Liver (tissue), 9 donors: ENCODE results near the gene ITPKB. TPM values are rescaled to one million over a fixed set of nuclear protein-coding genes. Genes with fewer than 3 reads are reported as not detected.

Experiments used
- DNase-seq: peaks from one replicate; pipeline ENCODE4 v3.0.0-alpha.2; 2017; ENCODE audit warnings: low spot score
- H3K27ac ChIP-seq, 2 donors: one replicate each; pipeline ENCODE4 v1.7.0; 2013; ENCODE audit warnings: inconsistent platforms in 2 of 2, low read length in 2 of 2, control low read depth in 1 of 2, low read depth in 1 of 2, mild to moderate bottlenecking in 1 of 2
- H3K27me3 ChIP-seq, 4 donors: one replicate each; pipeline versions ENCODE4 v1.6.1 to v1.7.0; 2013; ENCODE audit warnings: low read length in 3 of 4, inconsistent platforms in 1 of 4, mild to moderate bottlenecking in 1 of 4, moderate library complexity in 1 of 4; ENCODE audit not compliant: control insufficient read depth in 4 of 4, insufficient read depth in 4 of 4
- H3K36me3 ChIP-seq, 4 donors: one replicate each; pipeline versions ENCODE4 v1.6.1 to v1.7.0; 2013; ENCODE audit warnings: low read length in 3 of 4, mild to moderate bottlenecking in 3 of 4, low read depth in 1 of 4, moderate library complexity in 1 of 4; ENCODE audit not compliant: control insufficient read depth in 4 of 4, insufficient read depth in 3 of 4
- H3K4me1 ChIP-seq, 4 donors: one replicate each; pipeline versions ENCODE4 v1.6.1 to v1.7.0; 2013; ENCODE audit warnings: low read length in 3 of 4, mild to moderate bottlenecking in 3 of 4, moderate library complexity in 1 of 4; ENCODE audit not compliant: control insufficient read depth in 4 of 4, insufficient read depth in 4 of 4
- H3K4me3 ChIP-seq, 3 donors: one replicate each; pipeline versions ENCODE4 v1.6.1 to v1.7.0; 2013; ENCODE audit warnings: low read length in 3 of 3, control low read depth in 1 of 3, low read depth in 1 of 3, mild to moderate bottlenecking in 1 of 3
- H3K9ac ChIP-seq, 2 donors: one replicate each; pipeline ENCODE4 v1.7.0; 2013; ENCODE audit warnings: low read length in 2 of 2, mild to moderate bottlenecking in 2 of 2, moderate library complexity in 2 of 2, control low read depth in 1 of 2, low read depth in 1 of 2
- H3K9me3 ChIP-seq, 4 donors: one replicate each; pipeline versions ENCODE4 v1.6.1 to v1.7.0; 2013; ENCODE audit warnings: low read length in 3 of 4; ENCODE audit not compliant: control insufficient read depth in 4 of 4
- EGR1 ChIP-seq, 2 donors: IDR thresholded peaks; 2 replicates each; pipeline ENCODE4 v1.6.1; 2016 to 2018; ENCODE audit warnings: antibody characterized with exemption in 2 of 2, low read depth in 2 of 2
- GABPA ChIP-seq, 2 donors: IDR thresholded peaks in 1 of 2; conservative IDR thresholded peaks in 1 of 2; 2 replicates each; pipeline ENCODE4 v1.6.1; 2016; ENCODE audit warnings: antibody characterized with exemption in 2 of 2, mild to moderate bottlenecking in 1 of 2, moderate library complexity in 1 of 2
- HNF4G ChIP-seq: IDR thresholded peaks from 2 replicates; pipeline ENCODE4 v1.6.1; 2016; ENCODE audit warnings: antibody characterized with exemption
- JUND ChIP-seq, 2 donors: IDR thresholded peaks; 2 replicates each; pipeline ENCODE4 v1.6.1; 2016; ENCODE audit warnings: antibody characterized with exemption in 2 of 2
- RAD21 ChIP-seq, 2 donors: IDR thresholded peaks; 2 replicates each; pipeline ENCODE4 v1.6.1; 2016; ENCODE audit warnings: antibody characterized with exemption in 2 of 2, mild to moderate bottlenecking in 2 of 2
- REST ChIP-seq: IDR thresholded peaks from 2 replicates; pipeline ENCODE4 v1.6.1; 2016; ENCODE audit warnings: antibody characterized with exemption, mild to moderate bottlenecking
- SP1 ChIP-seq: IDR thresholded peaks from 2 replicates; pipeline ENCODE4 v1.6.1; 2018; ENCODE audit warnings: antibody characterized with exemption, mild to moderate bottlenecking
- TAF1 ChIP-seq: conservative IDR thresholded peaks from 2 replicates; pipeline ENCODE4 v1.6.1; 2016; ENCODE audit warnings: antibody characterized with exemption, mild to moderate bottlenecking
- YY1 ChIP-seq: IDR thresholded peaks from 2 replicates; pipeline ENCODE4 v1.6.1; 2016; ENCODE audit warnings: antibody characterized with exemption, mild to moderate bottlenecking
- ZBTB33 ChIP-seq: IDR thresholded peaks from 2 replicates; pipeline ENCODE4 v1.6.1; 2016; ENCODE audit warnings: antibody characterized with exemption
- WGBS: extraction: QIAGEN DNeasy Blood & Tissue Kit; methylation state at CpG from one replicate; pipeline ENCODE4 v1.1.7; 2013; 5-methylcytosine and 5-hydroxymethylcytosine counted together
- polyA plus RNA-seq, 2 donors: library from polyadenylated mRNA; stranded (reverse) in 1 of 2; unstranded in 1 of 2; fragments of 200-250 nt in 1 of 2; fragments of >200 nt in 1 of 2; fragmentation: Nextera tagmentation in 1 of 2; extraction: Ambion mirVana in 1 of 2; gene quantifications; one replicate each; pipeline versions ENCODE4 v1.2.1 to v1.2.3, GENCODE V29; 2013 to 2015
- total RNA-seq, 2 donors: library from RNA; depleted of rRNA; stranded (reverse); fragments of >200 nt; gene quantifications; one replicate each; pipeline ENCODE4 v1.2.3, GENCODE V29; 2014
- TF ChIP-seq, protein P1 (sequence below): fragments of 150-350 bp; IDR thresholded peaks from 2 replicates; pipeline ENCODE4 v1.5.1; 2017; ENCODE audit warnings: improper control_type of control experiment, low read depth, low read length; ENCODE audit not compliant: missing input control
- donor health status: healthy.
- donor health status: healthy.
- donor health status: healthy.
- donor health status: healthy.
- donor health status: healthy.

Gene ITPKB
- total and polyA plus RNA-seq, 4 donors, result 0.61 to 5.8 (median 3.7) TPM

- Histone ChIP-seq H3K9ac (no peak overlapping the region), H3K4me1 (no peaks in the 10 kb centered on the region), H3K4me3 (no peak overlapping the region), H3K27me3 (no peaks in the 10 kb centered on the region), H3K9me3 (no peaks in the 10 kb centered on the region), H3K36me3 (no peaks in the 10 kb centered on the region), H3K27ac (no peak overlapping the region)
- DNase-seq, result no peak
- no peak for TF ChIP-seq EGR1 (IDR thresholded peaks at IDR 0.05; ENCODE audit: low read depth in 2 of 2)
- TF ChIP-seq TAF1, result no peak
- TF ChIP-seq, protein P1, sequence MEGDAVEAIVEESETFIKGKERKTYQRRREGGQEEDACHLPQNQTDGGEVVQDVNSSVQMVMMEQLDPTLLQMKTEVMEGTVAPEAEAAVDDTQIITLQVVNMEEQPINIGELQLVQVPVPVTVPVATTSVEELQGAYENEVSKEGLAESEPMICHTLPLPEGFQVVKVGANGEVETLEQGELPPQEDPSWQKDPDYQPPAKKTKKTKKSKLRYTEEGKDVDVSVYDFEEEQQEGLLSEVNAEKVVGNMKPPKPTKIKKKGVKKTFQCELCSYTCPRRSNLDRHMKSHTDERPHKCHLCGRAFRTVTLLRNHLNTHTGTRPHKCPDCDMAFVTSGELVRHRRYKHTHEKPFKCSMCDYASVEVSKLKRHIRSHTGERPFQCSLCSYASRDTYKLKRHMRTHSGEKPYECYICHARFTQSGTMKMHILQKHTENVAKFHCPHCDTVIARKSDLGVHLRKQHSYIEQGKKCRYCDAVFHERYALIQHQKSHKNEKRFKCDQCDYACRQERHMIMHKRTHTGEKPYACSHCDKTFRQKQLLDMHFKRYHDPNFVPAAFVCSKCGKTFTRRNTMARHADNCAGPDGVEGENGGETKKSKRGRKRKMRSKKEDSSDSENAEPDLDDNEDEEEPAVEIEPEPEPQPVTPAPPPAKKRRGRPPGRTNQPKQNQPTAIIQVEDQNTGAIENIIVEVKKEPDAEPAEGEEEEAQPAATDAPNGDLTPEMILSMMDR, result no peak
- no peak for TF ChIP-seq RAD21 (IDR thresholded peaks at IDR 0.05)
- no peak for TF ChIP-seq GABPA (IDR thresholded peaks at IDR 0.05 in 1 of 2, conservative IDR thresholded peaks at IDR 0.05 in 1 of 2)
- TF ChIP-seq HNF4G, result no peak
- no peak for TF ChIP-seq JUND (IDR thresholded peaks at IDR 0.05)
- WGBS, result 68% methylated on average over 10 of the region's 10 CpGs
These were observed 106.1 kb downstream of the ITPKB start for GRCh38 chr1:226632922-226633351.

- no peaks in the 10 kb centered on the region for H3K4me1 ChIP-seq
- no peaks in the 10 kb centered on the region for H3K27me3 ChIP-seq
- WGBS, result 83% methylated on average over 9 of the region's 9 CpGs
- no peak overlapping the region for H3K27ac ChIP-seq
- H3K4me3 ChIP-seq, result no peak overlapping the region
- H3K9me3 ChIP-seq, result no peaks in the 10 kb centered on the region
- no peak overlapping the region for H3K9ac ChIP-seq
- TF ChIP-seq EGR1 (IDR thresholded peaks at IDR 0.05; ENCODE audit: low read depth in 2 of 2), result no peak
- no peak for TF ChIP-seq HNF4G
- TF ChIP-seq, protein P1, result no peak
- TF ChIP-seq REST, result no peak
- TF ChIP-seq YY1, result no peak
- no peak for TF ChIP-seq SP1
- TF ChIP-seq ZBTB33, result no peak
- no peak for DNase-seq
- H3K36me3 ChIP-seq, result no peaks in the 10 kb centered on the region
These were observed 106.8 kb downstream of the ITPKB start for GRCh38 chr1:226632169-226632879.
